K562 (cell line): ENCODE results near the gene LRRC74B. TPM values are rescaled to one million over a fixed set of nuclear protein-coding genes. Genes with fewer than 3 reads are reported as not detected.

Experiments
- CTCF ChIP-seq, 3 experiments: IDR thresholded peaks in 2 of 3; conservative IDR thresholded peaks in 1 of 3; 2 replicates each; pipeline ENCODE4 v1.5.1; 2011 to 2012; ENCODE audit warnings: low read length in 3 of 3, mild to moderate bottlenecking in 3 of 3, control low read depth in 2 of 3, improper control_type of control experiment in 1 of 3, inconsistent platforms in 1 of 3, low read depth in 1 of 3, mixed read lengths in 1 of 3, moderate library complexity in 1 of 3; ENCODE audit not compliant: insufficient read depth in 2 of 3
- ELK1 ChIP-seq: sonication (generic); formaldehyde crosslinking; IDR thresholded peaks from 2 replicates; pipeline ENCODE4 v1.8.1; 2022; ENCODE audit warnings: missing genetic modification reagents
- HOXB6 ChIP-seq: fragments of 250-450 bp; sonication (Bioruptor Pico); IDR thresholded peaks from 2 replicates; pipeline ENCODE4 v1.5.1; 2022; ENCODE audit warnings: mild to moderate bottlenecking, borderline replicate concordance
- MAFK ChIP-seq: IDR thresholded peaks from 2 replicates; pipeline ENCODE4 v1.6.1; 2011; ENCODE audit warnings: low read length, improper control_type of control experiment
- MCM7 ChIP-seq, 2 experiments: fragments of 450-650 bp; IDR thresholded peaks; 2 replicates each; pipeline ENCODE4 v1.6.1; 2016 to 2018
- NKRF ChIP-seq: fragments of 450-650 bp; IDR thresholded peaks from 2 replicates; pipeline ENCODE4 v1.6.1; 2016; ENCODE audit warnings: borderline replicate concordance
- NR4A1 ChIP-seq, 2 experiments: fragments of 250-450 bp in 1 of 2; fragments of 450-650 bp in 1 of 2; sonication (Bioruptor Pico) in 1 of 2; IDR thresholded peaks; 2 replicates each; pipeline versions ENCODE4 v1.4.0 to v1.6.1; 2016 to 2020; ENCODE audit warnings: mild to moderate bottlenecking in 2 of 2, missing compliant biosample characterization in 1 of 2, missing genetic modification characterization in 1 of 2, moderate library complexity in 1 of 2
- NRF1 ChIP-seq, 2 experiments: fragments of 450-650 bp; IDR thresholded peaks in 1 of 2; conservative IDR thresholded peaks in 1 of 2; 2 replicates each; pipeline ENCODE4 v1.6.1; 2014; ENCODE audit warnings: mild to moderate bottlenecking in 2 of 2
- POLR2H ChIP-seq: IDR thresholded peaks from 2 replicates; pipeline ENCODE4 v1.6.1; 2016; ENCODE audit warnings: missing genetic modification characterization, low read depth, mild to moderate bottlenecking, control low read depth, missing compliant biosample characterization, moderate library complexity
- RFX7 ChIP-seq: fragments of 250-450 bp; sonication (Bioruptor Pico); IDR thresholded peaks from 2 replicates; pipeline ENCODE4 v1.5.1; 2021; ENCODE audit warnings: mild to moderate bottlenecking
- SMARCE1 ChIP-seq: fragments of 450-650 bp; IDR thresholded peaks from 2 replicates; pipeline ENCODE4 v1.7.1; 2016; ENCODE audit warnings: mild to moderate bottlenecking
- STAG1 ChIP-seq: sonication (generic); formaldehyde crosslinking; IDR thresholded peaks from 2 replicates; pipeline ENCODE4 v1.5.0; 2020; ENCODE audit warnings: missing genetic modification reagents, borderline replicate concordance
- TCF7L2 ChIP-seq: fragments of 150-350 bp; IDR thresholded peaks from 2 replicates; pipeline ENCODE4 v1.6.1; 2016; ENCODE audit warnings: low read depth, mild to moderate bottlenecking, low read length, moderate library complexity
- VEZF1 ChIP-seq: fragments of 200-800 bp; sonication (Bioruptor generic); IDR thresholded peaks from 2 replicates; pipeline ENCODE4 v1.6.1; 2017; ENCODE audit warnings: missing genetic modification characterization, missing compliant biosample characterization
- ZBTB34 ChIP-seq: fragments of 250-450 bp; sonication (Bioruptor Pico); IDR thresholded peaks from 2 replicates; pipeline ENCODE4 v1.8.0; 2021; ENCODE audit warnings: mild to moderate bottlenecking, moderate library complexity
- ZNF232 ChIP-seq: sonication (generic); formaldehyde crosslinking; IDR thresholded peaks from 2 replicates; pipeline ENCODE4 v1.8.0; 2022; ENCODE audit warnings: mild to moderate bottlenecking, missing genetic modification reagents
- ZNF740 ChIP-seq, 3 experiments: fragments of 200-800 bp in 1 of 3; sonication (Bioruptor generic) in 1 of 3; sonication (generic) in 1 of 3; formaldehyde crosslinking in 1 of 3; IDR thresholded peaks; 2 replicates each; pipeline versions ENCODE4 v1.6.1 to v1.8.0; 2016 to 2022; ENCODE audit warnings: mild to moderate bottlenecking in 2 of 3, missing compliant biosample characterization in 2 of 3, missing genetic modification characterization in 2 of 3, missing genetic modification reagents in 1 of 3
- ZNF75A ChIP-seq: fragments of 450-650 bp; formaldehyde crosslinking; IDR thresholded peaks from 2 replicates; pipeline ENCODE4 v1.4.0; 2020; ENCODE audit warnings: mild to moderate bottlenecking
- polyA plus RNA-seq, 8 experiments: library from polyadenylated mRNA; depleted of rRNA in 4 of 8; stranded (reverse) in 5 of 8; unstranded in 3 of 8; fragments of >200 nt; fragmentation: Nextera tagmentation in 2 of 8; fragmentation: Illumina TruSeq in 1 of 8; extraction: Ambion mirVana in 2 of 8; extraction: Trizol in 1 of 8; gene quantifications; 2 replicates each; pipeline versions ENCODE4 v1.2.1 to v1.2.3, GENCODE V29; 2011 to 2014; ENCODE audit warnings: inconsistent platforms in 1 of 8, missing spikeins in 1 of 8
- total RNA-seq, 7 experiments: library from RNA; depleted of rRNA in 6 of 7; stranded (reverse); fragments of >200 nt in 6 of 7; fragmentation: Illumina TruSeq in 2 of 7; extraction: Trizol in 2 of 7; gene quantifications; 2 replicates each; pipeline versions ENCODE4 v1.2.1 to v1.2.3, GENCODE V29; 2011 to 2021; ENCODE audit warnings: low replicate concordance in 1 of 7

Gene LRRC74B
- total and polyA plus RNA-seq, 9 of the 15 experiments (the other 6 are each of a cell fraction or from before 2014, with no cell fraction given), result not detected

- TF ChIP-seq ZBTB34 (CRISPR knock-in tag) (no peak), NKRF (no peak), ZNF740 (CRISPR knock-in tag; IDR thresholded peaks at IDR 0.05) (no peak), ZNF740 (tag; IDR thresholded peaks at IDR 0.05) (no peak), SMARCE1 (no peak), NR4A1 (CRISPR knock-in tag; IDR thresholded peaks at IDR 0.05) (peak; percentile 98), NR4A1 (tag; IDR thresholded peaks at IDR 0.05) (peak; percentile 85; the same call in 1 of the 2 replicates), ZNF232 (CRISPR knock-in tag) (no peak), ZNF75A (CRISPR knock-in tag) (0 out of 2 replicates have a peak, but pooled peaks have one; percentile 51), ELK1 (CRISPR knock-in tag) (no peak), POLR2H (tag) (no peak), HOXB6 (CRISPR knock-in tag) (peak; percentile 7; the same call in 1 of the 2 replicates), RFX7 (no peak), MAFK (peak; percentile 53), NRF1 (conservative IDR thresholded peaks at IDR 0.05 in 1 of 2, IDR thresholded peaks at IDR 0.05 in 1 of 2) (no peak), CTCF (IDR thresholded peaks at IDR 0.05 in 2 of 3, conservative IDR thresholded peaks at IDR 0.05 in 1 of 3; ENCODE audit: insufficient read depth in 2 of 3, low read depth in 1 of 3, low read length in 3 of 3) (no peak; a peak in 1 of 6 replicates), VEZF1 (CRISPR knock-in tag) (no peak), STAG1 (no peak), MCM7 (IDR thresholded peaks at IDR 0.05) (no peak), TCF7L2 (peak; percentile 28; the same call in 1 of the 2 replicates)
Measured at GRCh38 chr22:21014202-21014725, 31.5 kb upstream of the LRRC74B start (continued).
